ENCODE measurements around the gene RBM26. TPM values are rescaled to one million over a fixed set of nuclear protein-coding genes. Genes with fewer than 3 reads are reported as not detected.
"Not testable (repeated sequence)": the region's sequence is repeated elsewhere in the genome, so short reads cannot be mapped to it uniquely, and the experiment has no call there.

RBM26 gene
- total and polyA plus RNA-seq, 4 donors: 6.4 to 18.4 (median 12.3) TPM

DNA sequence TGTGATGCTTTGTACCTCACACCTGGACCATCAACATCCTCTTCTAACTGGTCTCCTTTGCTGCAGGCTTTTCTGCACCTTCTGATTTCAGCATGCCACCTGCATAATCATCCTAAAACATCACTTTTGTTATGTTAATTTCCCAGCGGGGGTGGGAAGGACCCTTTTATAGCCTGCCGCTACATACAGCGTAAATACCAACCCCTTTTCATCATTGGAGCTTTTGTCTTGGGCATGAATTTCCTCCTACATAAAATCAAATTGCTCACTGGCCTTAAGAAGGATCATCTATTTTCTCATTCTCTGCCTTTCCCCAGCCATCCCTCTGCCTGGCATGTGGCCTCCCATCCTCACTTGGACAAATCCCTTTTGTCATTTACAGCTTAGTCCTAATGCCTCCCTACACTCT lies 124.7 kb downstream of the RBM26 start:
- DNase-seq (ENCODE audit: low spot score): no peak
- no peak overlapping the region for H3K4me3 ChIP-seq (ENCODE audit: low read depth in 1 of 3, low read length in 3 of 3)
- WGBS: 81% methylated on average over 3 of the region's 3 CpGs

DNA sequence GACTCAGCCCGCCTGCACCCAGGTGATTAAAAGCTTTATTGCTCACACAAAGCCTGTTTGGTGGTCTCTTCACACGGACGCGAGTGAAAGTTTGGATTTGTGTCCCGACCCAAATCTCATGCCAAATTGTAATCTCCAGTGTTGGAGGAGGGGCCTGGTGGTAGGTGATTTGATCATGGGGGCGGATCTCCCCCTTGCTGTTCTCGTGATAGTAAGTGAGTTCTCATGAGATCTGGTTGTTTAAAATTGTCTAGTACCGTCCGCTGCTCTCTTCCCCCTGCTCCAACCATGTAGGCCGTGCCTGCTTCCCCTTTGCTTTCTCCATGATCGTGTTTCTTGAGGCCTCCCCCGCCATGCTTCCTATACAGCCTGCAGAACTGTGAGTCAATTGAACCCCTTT lies 126.3 kb downstream of the RBM26 start:
- not testable (repeated sequence) for H3K36me3 ChIP-seq (ENCODE audit: control insufficient read depth in 4 of 4, insufficient read depth in 3 of 4, low read depth in 1 of 4, low read length in 3 of 4)

More for the DNA sequence above, 124.7 kb downstream of the RBM26 start:
- Histone ChIP-seq H3K4me1 (ENCODE audit: control insufficient read depth in 4 of 4, insufficient read depth in 4 of 4, low read length in 3 of 4) (peaks cover 0 to 15% (median 4%) of the 10 kb centered on the region in 4 donors), H3K27me3 (ENCODE audit: control insufficient read depth in 4 of 4, insufficient read depth in 4 of 4, low read length in 3 of 4) (no peaks in the 10 kb centered on the region), H3K9ac (ENCODE audit: low read depth in 1 of 2, low read length in 2 of 2) (no peak overlapping the region), H3K36me3 (ENCODE audit: control insufficient read depth in 4 of 4, insufficient read depth in 3 of 4, low read depth in 1 of 4, low read length in 3 of 4) (no peaks in the 10 kb centered on the region), H3K9me3 (ENCODE audit: control insufficient read depth in 4 of 4, low read length in 3 of 4) (peaks cover 0 to 1% (median 0%) of the 10 kb centered on the region in 4 donors), H3K27ac (ENCODE audit: low read depth in 1 of 2, low read length in 2 of 2) (no peak overlapping the region)
- TF ChIP-seq NR2F2 (IDR thresholded peaks at IDR 0.05) (no peak), JUND (IDR thresholded peaks at IDR 0.05) (no peak), YY1 (IDR thresholded peaks at IDR 0.05) (no peak), FOXA1 (IDR thresholded peaks at IDR 0.05) (no peak), GABPA (IDR thresholded peaks at IDR 0.05 in 1 of 2, conservative IDR thresholded peaks at IDR 0.05 in 1 of 2) (no peak), TAF1 (conservative IDR thresholded peaks at IDR 0.05) (no peak), RXRA (IDR thresholded peaks at IDR 0.05) (no peak), RAD21 (IDR thresholded peaks at IDR 0.05) (no peak), EGR1 (IDR thresholded peaks at IDR 0.05; ENCODE audit: low read depth in 2 of 2) (no peak), HNF4G (IDR thresholded peaks at IDR 0.05) (no peak), SP1 (IDR thresholded peaks at IDR 0.05) (no peak), FOXA2 (IDR thresholded peaks at IDR 0.05) (no peak), HNF4A (conservative IDR thresholded peaks at IDR 0.05) (no peak)
- TF ChIP-seq, protein P1, sequence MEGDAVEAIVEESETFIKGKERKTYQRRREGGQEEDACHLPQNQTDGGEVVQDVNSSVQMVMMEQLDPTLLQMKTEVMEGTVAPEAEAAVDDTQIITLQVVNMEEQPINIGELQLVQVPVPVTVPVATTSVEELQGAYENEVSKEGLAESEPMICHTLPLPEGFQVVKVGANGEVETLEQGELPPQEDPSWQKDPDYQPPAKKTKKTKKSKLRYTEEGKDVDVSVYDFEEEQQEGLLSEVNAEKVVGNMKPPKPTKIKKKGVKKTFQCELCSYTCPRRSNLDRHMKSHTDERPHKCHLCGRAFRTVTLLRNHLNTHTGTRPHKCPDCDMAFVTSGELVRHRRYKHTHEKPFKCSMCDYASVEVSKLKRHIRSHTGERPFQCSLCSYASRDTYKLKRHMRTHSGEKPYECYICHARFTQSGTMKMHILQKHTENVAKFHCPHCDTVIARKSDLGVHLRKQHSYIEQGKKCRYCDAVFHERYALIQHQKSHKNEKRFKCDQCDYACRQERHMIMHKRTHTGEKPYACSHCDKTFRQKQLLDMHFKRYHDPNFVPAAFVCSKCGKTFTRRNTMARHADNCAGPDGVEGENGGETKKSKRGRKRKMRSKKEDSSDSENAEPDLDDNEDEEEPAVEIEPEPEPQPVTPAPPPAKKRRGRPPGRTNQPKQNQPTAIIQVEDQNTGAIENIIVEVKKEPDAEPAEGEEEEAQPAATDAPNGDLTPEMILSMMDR (IDR thresholded peaks at IDR 0.05; ENCODE audit: low read depth, low read length, missing input control): no peak
- TF ChIP-seq, protein P2, sequence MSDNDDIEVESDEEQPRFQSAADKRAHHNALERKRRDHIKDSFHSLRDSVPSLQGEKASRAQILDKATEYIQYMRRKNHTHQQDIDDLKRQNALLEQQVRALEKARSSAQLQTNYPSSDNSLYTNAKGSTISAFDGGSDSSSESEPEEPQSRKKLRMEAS (IDR thresholded peaks at IDR 0.05): no peak
- TF ChIP-seq, protein P3, sequence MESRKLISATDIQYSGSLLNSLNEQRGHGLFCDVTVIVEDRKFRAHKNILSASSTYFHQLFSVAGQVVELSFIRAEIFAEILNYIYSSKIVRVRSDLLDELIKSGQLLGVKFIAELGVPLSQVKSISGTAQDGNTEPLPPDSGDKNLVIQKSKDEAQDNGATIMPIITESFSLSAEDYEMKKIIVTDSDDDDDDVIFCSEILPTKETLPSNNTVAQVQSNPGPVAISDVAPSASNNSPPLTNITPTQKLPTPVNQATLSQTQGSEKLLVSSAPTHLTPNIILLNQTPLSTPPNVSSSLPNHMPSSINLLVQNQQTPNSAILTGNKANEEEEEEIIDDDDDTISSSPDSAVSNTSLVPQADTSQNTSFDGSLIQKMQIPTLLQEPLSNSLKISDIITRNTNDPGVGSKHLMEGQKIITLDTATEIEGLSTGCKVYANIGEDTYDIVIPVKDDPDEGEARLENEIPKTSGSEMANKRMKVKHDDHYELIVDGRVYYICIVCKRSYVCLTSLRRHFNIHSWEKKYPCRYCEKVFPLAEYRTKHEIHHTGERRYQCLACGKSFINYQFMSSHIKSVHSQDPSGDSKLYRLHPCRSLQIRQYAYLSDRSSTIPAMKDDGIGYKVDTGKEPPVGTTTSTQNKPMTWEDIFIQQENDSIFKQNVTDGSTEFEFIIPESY (IDR thresholded peaks at IDR 0.05): no peak
- TF ChIP-seq, protein P4, sequence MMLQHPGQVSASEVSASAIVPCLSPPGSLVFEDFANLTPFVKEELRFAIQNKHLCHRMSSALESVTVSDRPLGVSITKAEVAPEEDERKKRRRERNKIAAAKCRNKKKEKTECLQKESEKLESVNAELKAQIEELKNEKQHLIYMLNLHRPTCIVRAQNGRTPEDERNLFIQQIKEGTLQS (IDR thresholded peaks at IDR 0.05): no peak
- TF ChIP-seq, protein P5, sequence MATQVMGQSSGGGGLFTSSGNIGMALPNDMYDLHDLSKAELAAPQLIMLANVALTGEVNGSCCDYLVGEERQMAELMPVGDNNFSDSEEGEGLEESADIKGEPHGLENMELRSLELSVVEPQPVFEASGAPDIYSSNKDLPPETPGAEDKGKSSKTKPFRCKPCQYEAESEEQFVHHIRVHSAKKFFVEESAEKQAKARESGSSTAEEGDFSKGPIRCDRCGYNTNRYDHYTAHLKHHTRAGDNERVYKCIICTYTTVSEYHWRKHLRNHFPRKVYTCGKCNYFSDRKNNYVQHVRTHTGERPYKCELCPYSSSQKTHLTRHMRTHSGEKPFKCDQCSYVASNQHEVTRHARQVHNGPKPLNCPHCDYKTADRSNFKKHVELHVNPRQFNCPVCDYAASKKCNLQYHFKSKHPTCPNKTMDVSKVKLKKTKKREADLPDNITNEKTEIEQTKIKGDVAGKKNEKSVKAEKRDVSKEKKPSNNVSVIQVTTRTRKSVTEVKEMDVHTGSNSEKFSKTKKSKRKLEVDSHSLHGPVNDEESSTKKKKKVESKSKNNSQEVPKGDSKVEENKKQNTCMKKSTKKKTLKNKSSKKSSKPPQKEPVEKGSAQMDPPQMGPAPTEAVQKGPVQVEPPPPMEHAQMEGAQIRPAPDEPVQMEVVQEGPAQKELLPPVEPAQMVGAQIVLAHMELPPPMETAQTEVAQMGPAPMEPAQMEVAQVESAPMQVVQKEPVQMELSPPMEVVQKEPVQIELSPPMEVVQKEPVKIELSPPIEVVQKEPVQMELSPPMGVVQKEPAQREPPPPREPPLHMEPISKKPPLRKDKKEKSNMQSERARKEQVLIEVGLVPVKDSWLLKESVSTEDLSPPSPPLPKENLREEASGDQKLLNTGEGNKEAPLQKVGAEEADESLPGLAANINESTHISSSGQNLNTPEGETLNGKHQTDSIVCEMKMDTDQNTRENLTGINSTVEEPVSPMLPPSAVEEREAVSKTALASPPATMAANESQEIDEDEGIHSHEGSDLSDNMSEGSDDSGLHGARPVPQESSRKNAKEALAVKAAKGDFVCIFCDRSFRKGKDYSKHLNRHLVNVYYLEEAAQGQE (IDR thresholded peaks at IDR 0.05): no peak

More for the DNA sequence above, 126.3 kb downstream of the RBM26 start:
- H3K4me1 ChIP-seq (ENCODE audit: control insufficient read depth in 4 of 4, insufficient read depth in 4 of 4, low read length in 3 of 4): peaks cover 0 to 15% (median 4%) of the 10 kb centered on the region in 4 donors
- not testable (repeated sequence) for H3K4me3 ChIP-seq (ENCODE audit: low read depth in 1 of 3, low read length in 3 of 3); H3K27me3 ChIP-seq (ENCODE audit: control insufficient read depth in 4 of 4, insufficient read depth in 4 of 4, low read length in 3 of 4); H3K9ac ChIP-seq (ENCODE audit: low read depth in 1 of 2, low read length in 2 of 2); H3K27ac ChIP-seq (ENCODE audit: low read depth in 1 of 2, low read length in 2 of 2); H3K9me3 ChIP-seq (ENCODE audit: control insufficient read depth in 4 of 4, low read length in 3 of 4); DNase-seq (ENCODE audit: low spot score)
- 92% methylated on average over 12 of the region's 12 CpGs for WGBS
